ENCODE data around the gene PHF24.

Gene PHF24

GRCh38 chr9:34994260-34994899, 36.3 kb downstream of the PHF24 start:
- POLR2A ChIA-PET, result interaction anchor here (1.2 to 1.4 kb wide), 2 partner anchors 65 to 85 kb away, joined by 4 read pairs; partner anchors contain the start of gene FANCG
- TF ChIP-seq CTCF (IDR thresholded peaks at IDR 0.05; ENCODE audit: control extremely low read depth, extremely low read depth, low read depth, missing control alignments), result peak; percentile 38
- no peak for DNase-seq (ENCODE audit: extremely low spot score)
- CTCF ChIA-PET, result interaction anchor here (0.7 to 7.9 kb wide), 12 partner anchors 9 to 609 kb away, joined by 3 to 48 read pairs (median 4); partner anchors contain the start of gene PIGO

GRCh38 chr9:34994900-34995669, 37.0 kb downstream of the PHF24 start:
- DNase-seq (ENCODE audit: extremely low spot score), result no peak
- CTCF ChIA-PET, result interaction anchor here (0.7 to 7.9 kb wide), 12 partner anchors 8 to 609 kb away, joined by 3 to 48 read pairs (median 4); partner anchors contain the start of gene PIGO
- POLR2A ChIA-PET, result no interaction called here
- no peak for TF ChIP-seq CTCF (IDR thresholded peaks at IDR 0.05; ENCODE audit: control extremely low read depth, extremely low read depth, low read depth, missing control alignments)

- DNase-seq (ENCODE audit: extremely low spot score), result no peak
- POLR2A ChIA-PET, result no interaction called here
- CTCF ChIA-PET, result interaction anchor here (1.3 to 7.9 kb wide), 6 partner anchors 12 to 608 kb away, joined by 3 to 48 read pairs (median 18); partner anchors contain the start of gene PIGO
- TF ChIP-seq CTCF (IDR thresholded peaks at IDR 0.05; ENCODE audit: control extremely low read depth, extremely low read depth, low read depth, missing control alignments), result no peak
Observed at GRCh38 chr9:34995670-34996060, 37.6 kb downstream of the PHF24 start.

- POLR2A ChIA-PET, result no interaction called here
- TF ChIP-seq CTCF (IDR thresholded peaks at IDR 0.05; ENCODE audit: control extremely low read depth, extremely low read depth, low read depth, missing control alignments), result no peak
- no peak for DNase-seq (ENCODE audit: extremely low spot score)
- CTCF ChIA-PET, result interaction anchor here (3.3 to 6.2 kb wide), 3 partner anchors 13 to 101 kb away, joined by 17 to 42 read pairs (median 19); partner anchors contain the start of gene PIGO
Observed at GRCh38 chr9:34996181-34996904, 38.3 kb downstream of the PHF24 start.

GRCh38 chr9:34996905-34997279, 38.8 kb downstream of the PHF24 start:
- CTCF ChIA-PET, result interaction anchor here (0.8 to 6.2 kb wide), 5 partner anchors 14 to 97 kb away, joined by 3 to 42 read pairs (median 6); no protein-coding TSS in a partner anchor
- no peak for TF ChIP-seq CTCF (IDR thresholded peaks at IDR 0.05; ENCODE audit: control extremely low read depth, extremely low read depth, low read depth, missing control alignments)
- POLR2A ChIA-PET, result no interaction called here
- DNase-seq (ENCODE audit: extremely low spot score), result no peak

GRCh38 chr9:34997379-34997781, 39.3 kb downstream of the PHF24 start:
- CTCF ChIA-PET, result interaction anchor here (0.8 to 6.2 kb wide), 8 partner anchors 9 to 99 kb away, joined by 3 to 42 read pairs (median 4); partner anchors contain the start of gene PIGO

More at GRCh38 chr9:34997379-34997781, 39.3 kb downstream of the PHF24 start:
- TF ChIP-seq CTCF (IDR thresholded peaks at IDR 0.05; ENCODE audit: control extremely low read depth, extremely low read depth, low read depth, missing control alignments), result no peak
- DNase-seq (ENCODE audit: extremely low spot score), result no peak
- POLR2A ChIA-PET, result interaction anchor here (1.0 kb wide), 1 partner anchor 74 kb away, joined by 3 read pairs; no protein-coding TSS in a partner anchor

All from GM10248 (cell line).